Thymus (tissue), 2 donors: ENCODE data around the gene CFAP69. TPM values are rescaled to one million over a fixed set of nuclear protein-coding genes. Genes with fewer than 3 reads are reported as not detected.

Experiments
- polyA plus RNA-seq: library from polyadenylated mRNA; stranded (reverse); fragments of 200-250 nt; gene quantifications from one replicate; pipeline ENCODE4 v1.2.3, GENCODE V29; 2013
- total RNA-seq: library from RNA; stranded (reverse); fragments of 120-200 nt; gene quantifications from one replicate; pipeline ENCODE4 v1.2.4, GENCODE V29; 2013
- donor health status: healthy.

The CFAP69 gene
- total and polyA plus RNA-seq, 2 donors = 0.47 to 3.8 TPM

Other genes with a start within 250 kb of the CFAP69 start
- 0.33 TPM for gene STEAP1, start 90.7 kb upstream of the CFAP69 start, total RNA-seq
- 3.8 TPM for gene STEAP1, start 90.7 kb upstream of the CFAP69 start, polyA plus RNA-seq
- 3.4 TPM for gene STEAP2, start 33.4 kb upstream of the CFAP69 start, total RNA-seq
- gene STEAP2, start 33.4 kb upstream of the CFAP69 start, polyA plus RNA-seq = 11.4 TPM
- not detected for gene FAM237B, start 76.1 kb downstream of the CFAP69 start, total RNA-seq
- gene FAM237B, start 76.1 kb downstream of the CFAP69 start, polyA plus RNA-seq = not detected
- gene GTPBP10, start 101.5 kb downstream of the CFAP69 start, total RNA-seq = 27.4 TPM
- 38.6 TPM for gene GTPBP10, start 101.5 kb downstream of the CFAP69 start, polyA plus RNA-seq
- gene CLDN12, start 158.3 kb downstream of the CFAP69 start, total RNA-seq = 8.1 TPM
- 12.7 TPM for gene CLDN12, start 158.3 kb downstream of the CFAP69 start, polyA plus RNA-seq
- not detected for gene PTTG1IP2, start 224.5 kb downstream of the CFAP69 start, total RNA-seq
- not detected for gene PTTG1IP2, start 224.5 kb downstream of the CFAP69 start, polyA plus RNA-seq